GM20000 (cell line): Measurements from ENCODE around the gene TACC2.

Source experiments
- DNase-seq: peaks from one replicate; pipeline ENCODE4 v3.0.0; 2012; ENCODE audit warnings: low spot score
- CTCF ChIP-seq: IDR thresholded peaks from 2 replicates; pipeline ENCODE4 v1.5.1; 2012; ENCODE audit warnings: mild to moderate bottlenecking, control low read depth; ENCODE audit errors: extremely low read depth, missing control alignments

TACC2 gene

GRCh38 chr10:122154545-122155366 is 165.8 kb downstream of the TACC2 start:
- TF ChIP-seq CTCF = no peak

GRCh38 chr10:122157451-122157850 is 168.5 kb downstream of the TACC2 start:
- TF ChIP-seq CTCF = no peak

More at GRCh38 chr10:122154545-122155366, 165.8 kb downstream of the TACC2 start:
- no peak for DNase-seq

GRCh38 chr10:122158362-122158761 is 169.4 kb downstream of the TACC2 start:
- DNase-seq = no peak

More at GRCh38 chr10:122157451-122157850, 168.5 kb downstream of the TACC2 start:
- no peak for DNase-seq

GRCh38 chr10:122159141-122159970 is 170.4 kb downstream of the TACC2 start:
- no peak for DNase-seq
- TF ChIP-seq CTCF = no peak

More at GRCh38 chr10:122158362-122158761, 169.4 kb downstream of the TACC2 start:
- no peak for TF ChIP-seq CTCF

GRCh38 chr10:122161795-122162194 is 172.8 kb downstream of the TACC2 start:
- DNase-seq = no peak
- no peak for TF ChIP-seq CTCF

- TF ChIP-seq CTCF = no peak
- no peak for DNase-seq
Observed at GRCh38 chr10:122162671-122163173, 173.8 kb downstream of the TACC2 start.
